RKO (cell line): ENCODE results near the gene RPL7L1.

Experiments used
- DNase-seq: peaks from one replicate; pipeline ENCODE4 v3.0.0-alpha.2; 2016; ENCODE audit warnings: low spot score

The RPL7L1 gene

DNA sequence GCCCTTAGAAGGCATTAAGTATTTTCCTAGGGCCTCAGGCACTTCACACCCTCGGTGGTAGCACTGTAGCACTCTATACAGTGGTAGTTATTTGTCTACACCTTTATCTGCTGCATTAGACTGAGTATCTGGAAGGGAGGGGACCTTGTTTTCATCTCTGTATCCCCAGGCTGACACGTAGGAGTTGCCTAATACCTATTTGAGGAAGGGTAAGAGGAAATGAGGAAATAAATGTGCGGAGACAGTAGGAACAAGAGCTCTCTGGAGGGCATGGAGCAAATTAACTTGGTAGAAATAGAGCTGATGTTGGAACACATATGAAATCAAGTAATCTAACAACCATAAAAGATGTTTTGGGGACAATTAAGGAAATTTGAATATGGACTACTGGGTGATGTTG, 53.8 kb downstream of the RPL7L1 start:
- DNase-seq, result no peak

GRCh38 chr6:42935322-42935721, 55.9 kb downstream of the RPL7L1 start:
- DNase-seq, result no peak

DNA sequence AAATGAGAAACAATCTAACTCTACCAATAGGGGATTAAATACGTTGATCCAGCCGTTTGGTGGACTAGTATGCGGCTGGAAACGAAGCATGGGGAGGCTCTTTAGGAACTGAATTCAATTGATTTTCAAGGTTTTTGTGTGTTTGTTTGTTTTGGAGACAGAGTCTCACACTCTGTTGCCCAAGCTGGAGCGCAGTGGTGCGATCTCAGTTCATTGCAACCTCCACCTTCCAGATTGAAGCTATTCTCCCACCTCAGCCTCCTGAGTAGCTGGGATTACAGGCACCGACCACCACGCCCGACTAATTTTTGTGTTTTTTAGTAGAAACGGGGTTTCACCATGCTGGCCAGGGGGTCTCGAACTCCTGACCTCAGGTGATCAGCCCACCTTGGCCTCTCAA, 57.0 kb downstream of the RPL7L1 start:
- no peak for DNase-seq

DNA sequence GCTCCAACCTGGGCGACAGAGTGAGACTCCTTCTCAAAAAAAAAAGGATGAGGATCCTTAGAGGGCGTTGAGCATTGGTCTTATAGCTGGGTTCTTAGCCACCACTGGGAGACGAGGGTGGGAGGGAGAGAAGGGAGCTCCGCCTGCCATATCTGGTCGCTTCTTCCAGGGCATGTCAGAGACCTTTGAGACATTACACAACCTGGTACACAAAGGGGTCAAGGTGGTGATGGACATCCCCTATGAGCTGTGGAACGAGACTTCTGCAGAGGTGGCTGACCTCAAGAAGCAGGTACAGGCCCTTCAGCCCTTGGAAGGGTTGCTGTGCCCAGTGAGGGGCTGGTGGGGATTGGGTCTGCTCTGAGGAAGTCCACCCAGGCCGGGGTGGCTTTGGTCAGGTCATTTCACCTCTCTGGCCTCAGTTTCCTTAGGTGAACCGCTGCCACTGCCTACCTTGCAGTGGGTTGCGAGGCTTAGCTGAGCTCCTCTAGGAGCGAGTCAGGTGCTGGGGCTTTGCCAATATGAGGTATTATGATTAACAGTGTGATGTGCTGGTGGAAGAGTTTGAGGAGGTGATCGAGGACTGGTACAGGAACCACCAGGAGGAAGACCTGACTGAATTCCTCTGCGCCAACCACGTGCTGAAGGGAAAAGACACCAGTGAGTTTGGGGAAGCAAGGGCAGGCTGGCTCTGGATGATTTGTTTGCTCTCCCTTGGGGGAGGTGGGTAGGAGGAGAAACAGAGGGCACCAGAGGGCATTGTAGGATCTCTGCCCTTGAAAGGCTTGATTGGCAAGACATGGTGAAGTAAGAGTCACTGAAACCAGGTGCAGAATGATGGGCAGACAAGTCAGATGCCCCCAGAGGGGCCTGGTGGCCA, 58.4 kb downstream of the RPL7L1 start:
- DNase-seq, result peak; percentile 38

- no peak for DNase-seq
These were observed 59.0 kb downstream of the RPL7L1 start for GRCh38 chr6:42938428-42938796.

- no peak for DNase-seq
These were observed 59.8 kb downstream of the RPL7L1 start for GRCh38 chr6:42938987-42939809.
